Spleen (tissue), 11 donors: ENCODE data around the gene SSBP2. TPM values are rescaled to one million over a fixed set of nuclear protein-coding genes. Genes with fewer than 3 reads are reported as not detected.

ENCODE experiments used
- DNase-seq: peaks from one replicate; pipeline ENCODE4 v3.0.0-alpha.2; 2020
- H3K27ac ChIP-seq, 8 donors: fragments of 200-600 bp; sonication (generic) in 7 of 8; 1 replicate in 4 of 8; 2 replicates in 4 of 8; pipeline versions ENCODE4 v1.5.0 to v1.8.0; 2016 to 2021; ENCODE audit warnings: inconsistent platforms in 4 of 8, mild to moderate bottlenecking in 4 of 8, moderate library complexity in 1 of 8
- H3K27me3 ChIP-seq, 7 donors: fragments of 200-600 bp; sonication (generic) in 6 of 7; replicated peaks in 1 of 7; 1 replicate in 4 of 7; 2 replicates in 3 of 7; pipeline versions ENCODE4 v1.5.0 to v1.8.0; 2016 to 2021; ENCODE audit warnings: inconsistent platforms in 3 of 7, mild to moderate bottlenecking in 1 of 7
- H3K36me3 ChIP-seq, 6 donors: fragments of 200-600 bp; sonication (generic) in 5 of 6; 1 replicate in 4 of 6; 2 replicates in 2 of 6; pipeline versions ENCODE4 v1.5.0 to v1.8.0; 2016 to 2021; ENCODE audit warnings: inconsistent platforms in 2 of 6
- H3K4me1 ChIP-seq, 6 donors: fragments of 200-600 bp; sonication (generic) in 5 of 6; 1 replicate in 3 of 6; 2 replicates in 3 of 6; pipeline versions ENCODE4 v1.5.0 to v1.8.0; 2016 to 2021; ENCODE audit warnings: inconsistent platforms in 3 of 6
- H3K4me3 ChIP-seq, 8 donors: fragments of 200-600 bp; sonication (generic) in 7 of 8; 1 replicate in 4 of 8; 2 replicates in 4 of 8; pipeline versions ENCODE4 v1.5.0 to v1.8.0; 2016 to 2021; ENCODE audit warnings: inconsistent platforms in 4 of 8, mild to moderate bottlenecking in 4 of 8, moderate library complexity in 2 of 8
- H3K9me3 ChIP-seq, 8 donors: fragments of 200-600 bp; sonication (generic) in 7 of 8; 1 replicate in 4 of 8; 2 replicates in 4 of 8; pipeline versions ENCODE4 v1.5.0 to v1.8.0; 2016 to 2021; ENCODE audit warnings: inconsistent platforms in 4 of 8
- CTCF ChIP-seq, 11 experiments: fragments of 200-600 bp in 7 of 11; fragments of 450-650 bp in 4 of 11; sonication (generic) in 4 of 11; IDR thresholded peaks in 8 of 11; conservative IDR thresholded peaks in 3 of 11; 1 replicate in 7 of 11; 2 replicates in 4 of 11; pipeline versions ENCODE4 v1.4.0 to v1.8.0; 2016 to 2021; ENCODE audit warnings: antibody characterized with exemption in 11 of 11, inconsistent platforms in 4 of 11, mild to moderate bottlenecking in 1 of 11
- POLR2A ChIP-seq, 3 donors: fragments of 450-650 bp; IDR thresholded peaks; one replicate each; pipeline ENCODE4 v1.5.1; 2017; ENCODE audit warnings: antibody characterized with exemption in 3 of 3, mild to moderate bottlenecking in 1 of 3
- POLR2AphosphoS5 ChIP-seq, 3 donors: sonication (generic); formaldehyde crosslinking; IDR thresholded peaks; one replicate each; pipeline ENCODE4 v1.5.1; 2017; ENCODE audit warnings: antibody characterized with exemption in 3 of 3
- WGBS, 5 donors: extraction: QIAGEN DNeasy Blood & Tissue Kit in 3 of 5; methylation state at CpG; one replicate each; pipeline versions ENCODE4 v1.1.5 to v1.1.7; 2013 to 2018; 5-methylcytosine and 5-hydroxymethylcytosine counted together
- intact Hi-C: fragments of 100-400 bp; cut with DNase I; formaldehyde crosslinking; loops from one replicate; pipeline ENCODE4 v1.15.0; 2023; ENCODE audit warnings: low total_unique reads
- polyA plus RNA-seq, 3 donors: library from polyadenylated mRNA; stranded (reverse); fragments of 200-250 nt; gene quantifications; one replicate each; pipeline ENCODE4 v1.2.1, GENCODE V29; 2013
- total RNA-seq, 7 donors: library from RNA; depleted of rRNA in 3 of 7; stranded (reverse); fragments of >200 nt in 3 of 7; fragmentation: NEBNext Ultra II Directional in 4 of 7; extraction: Animal tissue kit (Norgen Biotek cat#: 25700) in 4 of 7; gene quantifications; one replicate each; pipeline versions ENCODE4 v1.1.0 to v1.2.1, GENCODE V29; 2016 to 2021
- donor health status: healthy with polysubstance abuse.
- donor health status: DM: no; HTN: no; CAD: no; lungs with moderate emphysema.
- donor health status: DM: no; HTN: no; CAD: no.
- donor health status: Bipolar disorder and iron deficiency.
- donor health status: healthy.
- donor health status: DM: no; HTN: no; CAD: no.
- donor health status: DM: yes; HTN: yes; CAD: no.

SSBP2 gene
- total and polyA plus RNA-seq, 10 donors, result 12.2 to 40.8 (median 29.6) TPM

GRCh38 chr5:81549123-81549522, 201.8 kb downstream of the SSBP2 start:
- 96 to 99% (median 98%) methylated on average over 7 of the region's 7 CpGs for WGBS, 5 donors
- Histone ChIP-seq H3K36me3 (peaks cover 0 to 10% (median 0%) of the 10 kb centered on the region in 6 donors), H3K27me3 (no peaks in the 10 kb centered on the region), H3K4me3 (no peak overlapping the region), H3K4me1 (peaks cover 0 to 12% (median 9%) of the 10 kb centered on the region in 6 donors), H3K27ac (no peak overlapping the region), H3K9me3 (no peaks in the 10 kb centered on the region)
- TF ChIP-seq POLR2AphosphoS5 (IDR thresholded peaks at IDR 0.05) (no peak), CTCF (IDR thresholded peaks at IDR 0.05 in 8 of 11, conservative IDR thresholded peaks at IDR 0.05 in 3 of 11) (no peak), POLR2A (IDR thresholded peaks at IDR 0.05) (no peak)
- DNase-seq, result no peak
- intact Hi-C loops, result no loop called here

GRCh38 chr5:81547001-81547400, 203.9 kb downstream of the SSBP2 start:
- H3K27ac ChIP-seq, result no peak overlapping the region
- WGBS, 5 donors, result 96 to 97% (median 97%) methylated on average over 3 of the region's 3 CpGs
- no peak for DNase-seq
- TF ChIP-seq CTCF (IDR thresholded peaks at IDR 0.05 in 8 of 11, conservative IDR thresholded peaks at IDR 0.05 in 3 of 11) (no peak), POLR2A (IDR thresholded peaks at IDR 0.05) (no peak), POLR2AphosphoS5 (IDR thresholded peaks at IDR 0.05) (no peak)
- H3K4me3 ChIP-seq, result no peak overlapping the region
- no peaks in the 10 kb centered on the region for H3K4me1 ChIP-seq
- H3K36me3 ChIP-seq, result peaks cover 0 to 10% (median 0%) of the 10 kb centered on the region in 6 donors
- peaks cover 0 to 9% (median 2%) of the 10 kb centered on the region in 8 donors for H3K9me3 ChIP-seq
- H3K27me3 ChIP-seq, result no peaks in the 10 kb centered on the region
- intact Hi-C loops, result no loop called here

- Histone ChIP-seq H3K9me3 (peaks cover 0 to 9% (median 2%) of the 10 kb centered on the region in 8 donors), H3K36me3 (peaks cover 0 to 10% (median 0%) of the 10 kb centered on the region in 6 donors), H3K4me1 (no peaks in the 10 kb centered on the region), H3K27ac (no peak overlapping the region), H3K4me3 (no peak overlapping the region), H3K27me3 (no peaks in the 10 kb centered on the region)
- TF ChIP-seq CTCF (IDR thresholded peaks at IDR 0.05 in 8 of 11, conservative IDR thresholded peaks at IDR 0.05 in 3 of 11) (no peak), POLR2AphosphoS5 (IDR thresholded peaks at IDR 0.05) (no peak), POLR2A (IDR thresholded peaks at IDR 0.05) (no peak)
- DNase-seq, result no peak
- intact Hi-C loops, result no loop called here
These were observed 205.0 kb downstream of the SSBP2 start for GRCh38 chr5:81545911-81546310.

GRCh38 chr5:81544351-81545018, 206.4 kb downstream of the SSBP2 start:
- Histone ChIP-seq H3K4me1 (no peaks in the 10 kb centered on the region), H3K9me3 (peaks cover 0 to 13% (median 2%) of the 10 kb centered on the region in 8 donors), H3K4me3 (no peak overlapping the region), H3K36me3 (peaks cover 0 to 5% (median 0%) of the 10 kb centered on the region in 6 donors), H3K27ac (no peak overlapping the region), H3K27me3 (no peaks in the 10 kb centered on the region)
- TF ChIP-seq POLR2A (IDR thresholded peaks at IDR 0.05), result no peak
- no peak for TF ChIP-seq CTCF (IDR thresholded peaks at IDR 0.05 in 8 of 11, conservative IDR thresholded peaks at IDR 0.05 in 3 of 11)
- no peak for TF ChIP-seq POLR2AphosphoS5 (IDR thresholded peaks at IDR 0.05)
- 92 to 100% (median 93%) methylated on average over 1 of the region's 1 CpG for WGBS, 5 donors
- intact Hi-C loops, result no loop called here
- no peak for DNase-seq
